GM12865 (cell line): ENCODE results near the gene NAA16.

Source experiments
- DNase-seq: peaks from one replicate; pipeline ENCODE4 v3.0.0; 2010; ENCODE audit warnings: low read depth
- H3K4me3 ChIP-seq: 2 replicates; pipeline ENCODE4 v1.5.1; 2011; ENCODE audit warnings: mild to moderate bottlenecking, low read depth, low read length, control low read depth
- TF ChIP-seq, protein P1 (sequence below): IDR thresholded peaks from 2 replicates; pipeline ENCODE4 v1.5.1; 2011; ENCODE audit warnings: low read length, control low read depth, low read depth, inconsistent platforms; ENCODE audit not compliant: insufficient read depth; ENCODE audit errors: missing control alignments

Gene NAA16

DNA sequence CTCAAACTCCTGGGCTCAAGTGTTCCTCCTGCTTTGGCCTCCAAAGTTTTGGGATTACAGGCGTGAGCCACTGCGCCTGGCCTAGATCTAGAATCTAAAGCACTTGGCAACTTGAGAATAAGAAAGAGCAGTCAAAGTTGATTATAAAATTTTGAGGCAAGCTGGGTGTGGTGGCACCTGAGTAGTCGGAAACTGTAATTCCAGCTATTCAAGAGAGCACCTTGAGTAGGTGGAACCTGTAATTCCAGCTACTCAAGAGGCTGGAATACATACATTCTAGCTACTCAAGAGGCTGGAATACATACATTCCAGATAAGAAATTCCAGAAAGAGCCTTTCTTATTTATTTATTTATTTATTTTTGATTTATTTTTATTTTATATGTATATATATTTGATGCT is 8.3 kb upstream of the NAA16 start:
- no peak overlapping the region for H3K4me3 ChIP-seq
- no peak for DNase-seq
- TF ChIP-seq, protein P1, sequence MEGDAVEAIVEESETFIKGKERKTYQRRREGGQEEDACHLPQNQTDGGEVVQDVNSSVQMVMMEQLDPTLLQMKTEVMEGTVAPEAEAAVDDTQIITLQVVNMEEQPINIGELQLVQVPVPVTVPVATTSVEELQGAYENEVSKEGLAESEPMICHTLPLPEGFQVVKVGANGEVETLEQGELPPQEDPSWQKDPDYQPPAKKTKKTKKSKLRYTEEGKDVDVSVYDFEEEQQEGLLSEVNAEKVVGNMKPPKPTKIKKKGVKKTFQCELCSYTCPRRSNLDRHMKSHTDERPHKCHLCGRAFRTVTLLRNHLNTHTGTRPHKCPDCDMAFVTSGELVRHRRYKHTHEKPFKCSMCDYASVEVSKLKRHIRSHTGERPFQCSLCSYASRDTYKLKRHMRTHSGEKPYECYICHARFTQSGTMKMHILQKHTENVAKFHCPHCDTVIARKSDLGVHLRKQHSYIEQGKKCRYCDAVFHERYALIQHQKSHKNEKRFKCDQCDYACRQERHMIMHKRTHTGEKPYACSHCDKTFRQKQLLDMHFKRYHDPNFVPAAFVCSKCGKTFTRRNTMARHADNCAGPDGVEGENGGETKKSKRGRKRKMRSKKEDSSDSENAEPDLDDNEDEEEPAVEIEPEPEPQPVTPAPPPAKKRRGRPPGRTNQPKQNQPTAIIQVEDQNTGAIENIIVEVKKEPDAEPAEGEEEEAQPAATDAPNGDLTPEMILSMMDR: no peak

DNA sequence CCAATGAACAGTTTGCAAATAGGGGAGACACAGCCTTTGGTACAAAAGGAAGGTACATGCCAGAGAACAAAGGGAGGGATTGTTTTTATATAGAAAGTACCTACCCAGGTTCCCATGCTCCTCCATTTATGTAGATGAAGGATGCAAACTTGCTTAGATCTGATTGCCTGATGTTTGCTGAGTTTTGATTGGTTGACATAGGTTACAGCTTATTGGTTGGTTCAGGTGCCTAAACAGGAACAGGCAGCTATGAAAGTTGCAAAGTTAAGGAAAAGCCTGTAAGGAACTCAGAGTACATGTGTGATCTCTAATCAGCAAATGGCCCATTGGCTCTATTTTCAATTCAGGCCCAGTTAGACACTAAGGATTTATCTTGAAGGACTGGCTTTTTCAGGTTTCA is 6.5 kb upstream of the NAA16 start:
- DNase-seq: no peak
- H3K4me3 ChIP-seq: no peak overlapping the region
- TF ChIP-seq, protein P1: no peak

DNA sequence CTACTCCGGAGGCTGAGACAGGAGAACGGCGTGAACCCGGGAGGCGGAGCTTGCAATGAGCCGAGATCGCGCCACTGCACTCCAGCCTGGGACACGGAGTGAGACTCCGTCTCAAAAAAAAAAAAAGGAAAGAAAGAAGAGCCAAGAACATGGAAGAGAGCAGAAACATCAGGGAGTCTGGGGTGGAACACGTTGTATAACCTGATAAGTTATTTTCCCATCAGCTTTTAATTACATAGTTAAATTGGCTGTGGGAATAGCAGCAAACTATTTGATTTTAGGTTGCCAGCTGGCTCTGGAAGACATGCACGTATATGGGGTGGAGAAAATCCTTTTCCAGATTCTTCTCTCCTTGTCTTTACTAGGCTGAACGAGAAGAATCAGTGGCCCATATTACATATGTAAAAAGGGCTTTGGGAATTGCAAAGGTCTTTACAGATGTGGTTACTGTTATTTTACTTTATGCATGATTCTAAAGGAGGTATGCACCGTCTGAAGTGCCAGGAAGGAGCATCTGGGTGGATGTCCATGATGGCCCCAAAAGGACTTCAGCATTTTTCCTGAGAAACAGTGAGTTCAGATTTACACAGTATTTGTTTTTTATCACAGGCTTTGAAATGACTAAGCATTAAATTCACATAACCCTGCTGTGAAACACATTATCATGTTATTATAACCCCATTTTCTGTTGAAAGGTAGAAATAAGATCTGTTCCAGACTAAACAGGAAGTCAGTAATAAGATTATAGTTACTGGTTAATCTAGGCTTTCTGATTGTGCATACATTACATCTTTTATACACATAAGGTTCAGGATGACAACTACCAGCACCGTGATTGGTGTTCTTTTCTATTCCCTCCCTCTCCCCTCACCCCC is 4.6 kb upstream of the NAA16 start:
- DNase-seq: no peak
- TF ChIP-seq, protein P1: no peak
- no peak overlapping the region for H3K4me3 ChIP-seq

DNA sequence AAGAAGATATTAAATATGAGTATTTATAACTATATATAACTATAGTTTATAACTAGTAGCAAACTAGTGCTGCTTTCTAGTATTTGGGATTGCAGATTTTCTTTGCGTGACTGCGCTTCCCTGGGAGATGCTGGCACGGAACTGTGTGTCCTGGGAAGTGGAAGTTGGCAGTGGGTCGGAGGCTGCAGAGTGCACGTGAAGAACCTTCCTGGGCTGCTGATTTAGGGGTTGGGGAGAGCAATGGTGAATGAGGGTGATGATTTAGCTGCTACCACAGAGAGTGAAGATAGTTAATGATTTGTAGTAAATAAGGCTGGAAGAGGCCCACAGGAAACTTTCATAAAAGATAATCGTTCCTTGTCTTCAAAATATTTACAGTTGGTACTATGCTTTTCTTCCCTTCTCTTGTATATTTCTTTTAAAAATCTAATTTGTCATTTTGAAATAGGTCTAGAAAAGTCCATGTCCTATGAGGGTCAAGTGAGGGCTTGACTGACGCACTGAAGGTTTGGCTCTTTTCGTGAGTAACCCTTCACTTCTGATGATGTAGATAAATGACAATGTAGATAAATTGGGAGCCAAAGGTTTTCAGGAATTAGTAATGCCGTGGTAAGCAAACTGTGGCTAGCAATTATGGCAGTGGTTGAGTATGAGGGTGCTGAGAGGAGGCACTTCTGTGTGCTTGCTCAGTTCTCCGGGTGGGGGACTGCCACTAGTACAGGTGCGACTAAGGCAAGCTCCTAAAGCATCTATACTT is 3.0 kb upstream of the NAA16 start:
- no peak overlapping the region for H3K4me3 ChIP-seq
- TF ChIP-seq, protein P1: no peak
- DNase-seq: no peak

GRCh38 chr13:41311406-41312175 is 524 bp downstream of the NAA16 start:
- TF ChIP-seq, protein P1: no peak
- peak overlapping the region; percentile 93 for H3K4me3 ChIP-seq
- DNase-seq: peak; percentile 54

DNA sequence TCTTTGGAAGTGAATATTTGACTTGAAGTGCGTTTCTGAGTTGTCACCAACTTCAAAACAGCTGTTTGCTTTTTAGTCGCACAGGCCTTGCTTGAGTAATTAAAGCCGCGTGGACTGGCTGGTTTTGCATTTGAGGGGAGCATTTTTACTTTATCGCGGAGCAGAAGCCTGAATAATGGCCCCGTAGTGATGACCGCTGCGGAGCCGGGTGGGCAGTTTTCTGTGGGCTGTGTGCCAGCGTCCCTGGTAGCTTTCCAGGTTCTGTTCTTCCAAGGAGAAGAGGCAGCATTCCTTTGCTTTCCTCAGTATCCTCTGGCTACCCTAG is 1.1 kb downstream of the NAA16 start:
- DNase-seq: peak; percentile 56

More for the DNA sequence above, 1.1 kb downstream of the NAA16 start:
- TF ChIP-seq, protein P1: no peak
- H3K4me3 ChIP-seq: peak overlapping the region; percentile 93
